OCI-LY3 (cell line): ENCODE measurements around the gene GIMAP4.

Experiments
- EZH2phosphoT487 ChIP-seq: fragments of 200-600 bp; shearing (Covaris generic); IDR thresholded peaks from 2 replicates; pipeline ENCODE4 v1.6.1; 2018; ENCODE audit warnings: antibody characterized with exemption, mixed run types, low read depth
- TF ChIP-seq, protein P1 (sequence below): fragments of 200-600, 300-600 bp; sonication (generic); IDR thresholded peaks from 2 replicates; pipeline ENCODE4 v1.5.1; 2014; ENCODE audit warnings: antibody characterized with exemption, low read length, low read depth

DNA sequence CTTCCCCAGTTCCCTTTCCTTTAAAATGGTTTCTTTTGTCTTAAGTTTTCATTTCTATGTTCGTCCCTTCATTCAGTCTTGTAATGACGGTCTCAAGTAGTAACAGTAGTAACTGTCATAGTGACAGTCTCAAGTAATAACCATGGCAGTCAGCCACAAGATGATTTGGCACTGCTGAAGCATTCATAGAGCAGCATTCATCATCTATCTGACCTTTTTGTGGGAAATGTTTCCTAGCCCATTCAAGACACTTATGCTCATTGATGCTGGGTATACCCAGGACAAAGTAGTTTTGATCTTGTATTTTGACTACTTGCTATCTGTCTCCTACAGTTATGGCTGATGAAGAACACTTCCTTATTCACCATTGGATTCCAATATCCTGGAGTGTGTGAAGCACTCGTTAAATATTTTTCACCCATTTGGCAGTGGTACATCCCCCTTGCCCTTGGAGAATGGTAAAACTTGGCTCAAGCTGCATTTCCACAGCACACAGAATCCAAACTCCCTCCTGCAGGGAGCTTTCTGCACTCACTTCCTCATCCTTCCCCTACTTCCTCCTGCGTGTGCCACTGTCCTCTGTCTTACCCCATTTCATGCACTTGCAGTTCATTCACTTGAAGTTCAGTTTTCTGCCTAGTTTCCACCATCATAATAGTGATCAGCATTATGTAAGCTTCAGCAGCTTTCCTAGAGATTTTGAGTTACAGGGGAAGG lies 19.0 kb downstream of the GIMAP4 start:
- TF ChIP-seq, protein P1, sequence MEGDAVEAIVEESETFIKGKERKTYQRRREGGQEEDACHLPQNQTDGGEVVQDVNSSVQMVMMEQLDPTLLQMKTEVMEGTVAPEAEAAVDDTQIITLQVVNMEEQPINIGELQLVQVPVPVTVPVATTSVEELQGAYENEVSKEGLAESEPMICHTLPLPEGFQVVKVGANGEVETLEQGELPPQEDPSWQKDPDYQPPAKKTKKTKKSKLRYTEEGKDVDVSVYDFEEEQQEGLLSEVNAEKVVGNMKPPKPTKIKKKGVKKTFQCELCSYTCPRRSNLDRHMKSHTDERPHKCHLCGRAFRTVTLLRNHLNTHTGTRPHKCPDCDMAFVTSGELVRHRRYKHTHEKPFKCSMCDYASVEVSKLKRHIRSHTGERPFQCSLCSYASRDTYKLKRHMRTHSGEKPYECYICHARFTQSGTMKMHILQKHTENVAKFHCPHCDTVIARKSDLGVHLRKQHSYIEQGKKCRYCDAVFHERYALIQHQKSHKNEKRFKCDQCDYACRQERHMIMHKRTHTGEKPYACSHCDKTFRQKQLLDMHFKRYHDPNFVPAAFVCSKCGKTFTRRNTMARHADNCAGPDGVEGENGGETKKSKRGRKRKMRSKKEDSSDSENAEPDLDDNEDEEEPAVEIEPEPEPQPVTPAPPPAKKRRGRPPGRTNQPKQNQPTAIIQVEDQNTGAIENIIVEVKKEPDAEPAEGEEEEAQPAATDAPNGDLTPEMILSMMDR: no peak
- no peak for TF ChIP-seq EZH2phosphoT487
